BE2C (cell line): ENCODE results near the gene LDB2.

Experiments used
- DNase-seq: peaks from one replicate; pipeline ENCODE4 v3.0.0-alpha.2; 2020
- H3K27me3 ChIP-seq: fragments of 250-450 bp; sonication (Bioruptor Pico); 2 replicates; pipeline ENCODE4 v1.5.1; 2020; ENCODE audit warnings: mild to moderate bottlenecking
- H3K36me3 ChIP-seq: fragments of 250-450 bp; sonication (Bioruptor Pico); 2 replicates; pipeline ENCODE4 v1.5.1; 2020; ENCODE audit warnings: mild to moderate bottlenecking
- H3K4me1 ChIP-seq: fragments of 250-450 bp; sonication (Bioruptor Pico); 2 replicates; pipeline ENCODE4 v1.5.1; 2020
- H3K4me3 ChIP-seq: 2 replicates; pipeline ENCODE4 v1.5.1; 2011; ENCODE audit warnings: low read depth, low read length
- H3K9me3 ChIP-seq: fragments of 250-450 bp; sonication (Bioruptor Pico); 2 replicates; pipeline ENCODE4 v1.5.1; 2020
- CTCF ChIP-seq: IDR thresholded peaks from 2 replicates; pipeline ENCODE4 v1.5.1; 2012; ENCODE audit warnings: mild to moderate bottlenecking, low read depth, low read length

LDB2 gene

GRCh38 chr4:16686195-16686594 lies 212.2 kb downstream of the LDB2 start:
- DNase-seq, result no peak

GRCh38 chr4:16685536-16685935 lies 212.9 kb downstream of the LDB2 start:
- Histone ChIP-seq H3K4me3 (no peak overlapping the region), H3K9me3 (no peaks in the 10 kb centered on the region), H3K4me1 (peaks cover 15% of the 10 kb centered on the region), H3K36me3 (no peaks in the 10 kb centered on the region), H3K27me3 (no peaks in the 10 kb centered on the region)
- no peak for DNase-seq
- no peak for TF ChIP-seq CTCF

More at GRCh38 chr4:16686195-16686594, 212.2 kb downstream of the LDB2 start:
- Histone ChIP-seq H3K27me3 (no peaks in the 10 kb centered on the region), H3K36me3 (no peaks in the 10 kb centered on the region), H3K4me1 (peaks cover 15% of the 10 kb centered on the region), H3K9me3 (no peaks in the 10 kb centered on the region), H3K4me3 (no peak overlapping the region)
- TF ChIP-seq CTCF, result no peak

GRCh38 chr4:16684935-16685334 lies 213.5 kb downstream of the LDB2 start:
- Histone ChIP-seq H3K4me3 (no peak overlapping the region), H3K9me3 (no peaks in the 10 kb centered on the region), H3K4me1 (peaks cover 15% of the 10 kb centered on the region), H3K36me3 (no peaks in the 10 kb centered on the region), H3K27me3 (no peaks in the 10 kb centered on the region)
- DNase-seq, result no peak
- TF ChIP-seq CTCF, result no peak

- no peak for TF ChIP-seq CTCF
- no peak overlapping the region for H3K4me3 ChIP-seq
- H3K4me1 ChIP-seq, result peaks cover 15% of the 10 kb centered on the region
- no peaks in the 10 kb centered on the region for H3K27me3 ChIP-seq
- no peaks in the 10 kb centered on the region for H3K36me3 ChIP-seq
- no peaks in the 10 kb centered on the region for H3K9me3 ChIP-seq
- DNase-seq, result no peak
These were observed 214.3 kb downstream of the LDB2 start for GRCh38 chr4:16684097-16684496.

GRCh38 chr4:16682975-16683374 lies 215.5 kb downstream of the LDB2 start:
- no peaks in the 10 kb centered on the region for H3K27me3 ChIP-seq
- no peaks in the 10 kb centered on the region for H3K36me3 ChIP-seq
- H3K9me3 ChIP-seq, result no peaks in the 10 kb centered on the region
- H3K4me1 ChIP-seq, result peaks cover 21% of the 10 kb centered on the region
- H3K4me3 ChIP-seq, result no peak overlapping the region; the same call in 1 of the 2 replicates
- no peak for TF ChIP-seq CTCF
- no peak for DNase-seq

- DNase-seq, result no peak
- TF ChIP-seq CTCF, result no peak
- H3K36me3 ChIP-seq, result no peaks in the 10 kb centered on the region
- H3K9me3 ChIP-seq, result no peaks in the 10 kb centered on the region
- peaks cover 57% of the 10 kb centered on the region for H3K4me1 ChIP-seq
- no peak overlapping the region for H3K4me3 ChIP-seq
- no peaks in the 10 kb centered on the region for H3K27me3 ChIP-seq
These were observed 221.2 kb downstream of the LDB2 start for GRCh38 chr4:16677001-16677944.
